HG03280 (cell line): ENCODE measurements around the gene MTURN.

Source experiments
- ATAC-seq: cut with Tn5 transposase; IDR thresholded peaks from one replicate; pipeline ENCODE4 v1.9.1; 2021; ENCODE audit warnings: mild to moderate bottlenecking, moderate library complexity; ENCODE audit not compliant: unreplicated experiment

MTURN gene

DNA sequence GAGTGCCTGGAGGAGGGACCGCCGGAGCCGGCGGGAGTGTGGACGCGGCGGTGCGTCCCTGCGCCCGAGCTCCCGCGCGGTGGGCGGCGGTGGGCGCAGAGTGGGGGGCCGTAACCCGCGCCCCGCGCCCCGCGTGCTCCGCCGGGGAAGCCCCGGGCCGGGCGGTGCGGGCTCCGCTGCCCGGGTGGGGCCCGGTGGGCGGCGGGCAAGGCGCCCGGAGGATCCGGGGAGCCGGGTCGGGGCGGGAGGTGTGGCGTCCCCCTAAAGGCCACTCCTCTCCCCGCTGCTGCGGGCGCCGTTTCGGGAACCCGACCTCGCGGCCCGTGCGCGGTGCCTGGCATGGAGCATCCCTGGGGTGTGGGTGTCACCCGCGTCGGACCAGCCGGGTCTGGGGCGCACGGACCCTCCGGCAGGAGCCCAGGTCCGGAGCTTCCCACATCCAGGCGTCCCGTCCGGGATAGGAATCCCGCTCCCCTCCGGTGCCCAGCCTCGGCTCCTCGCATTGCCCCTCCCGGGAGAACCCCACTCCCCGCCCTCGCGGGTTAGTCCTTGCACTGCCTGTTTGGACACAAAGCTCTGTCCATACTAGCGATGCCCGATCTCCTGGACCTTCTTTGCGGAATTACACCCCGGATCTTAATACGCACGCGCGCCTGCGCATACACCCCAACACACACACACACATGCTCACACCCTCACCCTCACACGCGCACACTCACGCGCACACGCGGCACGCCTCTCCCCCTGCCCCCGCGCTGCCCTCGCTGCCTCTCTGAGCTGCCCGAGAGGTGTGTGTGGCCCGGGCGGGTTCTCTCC is 723 bp downstream of the MTURN start:
- peak; percentile 19 for ATAC-seq

DNA sequence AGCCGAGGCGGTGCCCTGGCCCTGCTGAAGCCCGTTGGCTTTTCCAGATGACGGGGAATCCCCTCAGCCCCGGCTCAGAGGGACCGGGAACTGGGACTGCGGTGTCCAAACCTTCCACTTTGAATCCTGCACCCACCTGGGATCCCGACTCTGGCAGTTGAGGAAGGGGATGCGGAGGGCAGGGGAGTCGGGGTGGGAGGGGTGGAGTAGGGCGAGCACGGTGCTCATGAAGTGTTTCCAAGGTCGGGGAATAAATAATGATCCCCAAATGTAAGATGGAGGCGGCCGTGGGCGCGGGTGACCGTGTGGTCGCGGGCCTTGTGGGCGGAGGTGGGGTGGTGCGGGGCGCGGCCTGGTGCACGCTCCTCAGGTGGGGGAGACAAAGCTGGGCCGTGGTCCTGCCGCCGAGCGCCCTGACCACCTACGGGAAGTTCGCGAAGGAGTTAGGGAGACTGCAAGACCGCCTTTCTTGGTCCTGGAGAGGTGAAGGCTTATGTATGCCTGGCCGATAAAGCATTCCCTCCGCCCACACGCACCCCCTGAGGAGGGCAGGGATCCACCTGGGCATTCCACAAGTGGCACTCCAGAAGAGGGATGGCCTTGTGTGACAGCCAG is 1.4 kb downstream of the MTURN start:
- ATAC-seq, result no peak

DNA sequence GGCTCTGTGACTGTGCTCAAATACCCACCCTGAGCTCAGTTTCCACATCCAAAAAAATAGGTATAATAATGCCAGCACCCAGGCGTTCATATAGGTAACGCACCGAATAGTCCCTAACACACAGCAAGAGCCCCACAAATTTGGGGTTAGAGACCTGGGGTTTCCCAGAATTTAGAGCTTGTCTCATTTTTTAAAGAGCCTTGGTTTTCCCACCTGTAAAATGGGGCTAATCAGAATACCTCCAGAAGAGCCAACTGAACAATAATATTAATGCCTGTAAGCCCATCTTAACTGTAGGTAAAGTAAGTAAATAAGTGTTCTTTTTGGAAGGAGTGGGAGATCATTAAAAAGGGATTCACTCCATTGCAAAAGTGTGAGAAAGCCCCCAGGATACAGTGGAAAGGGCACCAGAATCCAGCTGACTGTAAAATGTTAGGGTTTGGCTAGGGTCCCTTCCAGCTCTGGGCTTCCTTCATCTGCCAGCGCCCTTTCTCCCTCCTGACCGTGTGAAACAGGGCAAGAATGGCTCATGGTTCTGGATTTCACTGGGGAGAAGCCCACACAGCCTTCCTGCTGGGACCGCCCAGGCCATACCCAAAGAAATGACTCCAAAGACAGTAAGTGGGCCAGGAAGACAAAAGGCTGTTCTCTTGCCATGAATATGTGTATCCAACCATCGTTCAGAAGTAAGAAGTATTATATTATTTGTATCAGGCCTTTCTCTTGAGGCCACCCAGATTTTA is 2.1 kb downstream of the MTURN start:
- no peak for ATAC-seq

DNA sequence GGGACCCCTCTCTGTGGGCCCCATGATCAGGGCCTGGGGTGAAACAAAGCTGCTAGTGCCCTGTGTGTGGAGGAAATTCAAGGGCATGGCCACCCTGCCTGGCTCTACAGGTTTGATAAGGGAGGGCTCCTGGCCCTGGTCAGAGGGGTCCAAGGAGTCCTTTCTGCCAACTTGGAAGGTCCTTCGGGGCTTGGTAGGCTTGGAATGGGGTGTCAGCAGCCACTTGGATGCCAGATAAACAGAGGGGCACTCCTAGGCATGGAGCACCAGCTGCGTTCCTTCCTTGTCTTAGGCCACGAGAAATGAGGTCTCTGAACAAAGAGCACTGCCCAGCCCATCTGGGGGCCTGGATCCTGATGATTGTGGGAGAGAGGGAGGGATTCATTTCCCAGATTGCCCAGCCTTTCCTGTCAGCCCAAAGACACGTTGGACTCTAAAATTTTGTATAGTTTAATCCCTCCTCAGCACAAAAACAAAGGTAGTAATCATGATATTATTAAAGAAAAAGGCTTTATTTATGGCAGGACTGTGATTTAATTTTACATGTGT is 5.1 kb downstream of the MTURN start:
- no peak for ATAC-seq

DNA sequence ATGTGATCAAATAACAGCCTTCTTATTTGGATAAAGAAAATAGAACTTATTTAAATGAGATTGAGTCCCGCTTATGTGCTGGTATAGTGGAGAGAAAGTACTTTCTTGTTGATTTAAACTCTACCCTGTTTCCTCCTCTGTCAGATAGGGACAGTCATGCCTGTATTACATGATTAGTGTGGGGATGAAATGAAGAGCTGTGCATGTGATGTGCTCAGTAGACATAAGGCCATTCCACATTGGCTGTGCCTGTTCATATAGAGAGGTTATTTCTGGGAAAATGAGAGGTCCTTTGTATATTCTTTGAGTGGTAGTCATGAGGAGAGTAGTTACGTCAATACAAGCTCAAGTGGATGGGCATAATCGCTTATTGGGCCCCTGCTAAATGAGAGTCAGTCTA is 5.7 kb downstream of the MTURN start:
- ATAC-seq, result no peak

DNA sequence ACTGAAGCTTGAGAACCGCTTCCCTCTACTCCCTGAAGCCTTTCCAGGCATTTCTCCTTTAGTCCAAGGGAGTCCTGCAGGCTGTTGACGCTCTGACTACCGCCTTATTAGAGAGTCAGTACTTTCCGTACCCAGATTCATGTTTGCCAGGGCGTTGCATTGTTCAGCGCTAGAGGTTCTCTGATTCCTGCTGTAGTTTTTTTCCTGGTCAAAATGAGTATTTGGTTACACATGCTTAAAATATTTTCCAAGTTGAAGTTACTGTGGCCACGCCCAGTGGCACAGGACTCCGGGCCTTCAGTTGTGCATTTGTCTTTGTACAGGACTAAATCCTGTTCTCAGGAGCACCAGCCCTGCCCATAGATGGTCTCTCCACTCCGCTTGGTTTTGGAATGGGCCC is 7.9 kb downstream of the MTURN start:
- no peak for ATAC-seq

DNA sequence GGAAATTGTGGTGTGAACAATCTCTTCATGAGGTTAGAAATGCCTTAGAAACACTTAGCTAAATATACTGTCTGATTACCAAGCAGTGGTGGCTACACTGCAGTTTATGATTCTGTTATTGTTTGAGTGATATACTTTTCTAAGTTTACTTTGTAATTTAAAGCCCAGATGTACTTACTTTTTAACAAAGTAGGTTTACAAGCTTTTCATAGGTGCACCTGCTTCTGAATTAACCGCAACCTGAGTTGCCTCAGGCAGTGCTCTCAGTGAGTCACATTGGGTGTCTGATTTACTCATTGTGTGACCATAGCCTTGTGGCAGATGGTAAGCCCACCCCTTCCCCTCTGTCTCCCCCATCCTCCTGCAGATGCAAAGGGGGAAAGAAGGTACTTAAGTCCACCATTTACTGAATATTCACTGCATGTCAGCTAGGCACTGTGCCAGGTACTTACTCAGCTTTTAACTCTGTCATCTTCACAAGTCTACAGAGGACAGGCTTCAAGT is 9.0 kb downstream of the MTURN start:
- ATAC-seq, result no peak

DNA sequence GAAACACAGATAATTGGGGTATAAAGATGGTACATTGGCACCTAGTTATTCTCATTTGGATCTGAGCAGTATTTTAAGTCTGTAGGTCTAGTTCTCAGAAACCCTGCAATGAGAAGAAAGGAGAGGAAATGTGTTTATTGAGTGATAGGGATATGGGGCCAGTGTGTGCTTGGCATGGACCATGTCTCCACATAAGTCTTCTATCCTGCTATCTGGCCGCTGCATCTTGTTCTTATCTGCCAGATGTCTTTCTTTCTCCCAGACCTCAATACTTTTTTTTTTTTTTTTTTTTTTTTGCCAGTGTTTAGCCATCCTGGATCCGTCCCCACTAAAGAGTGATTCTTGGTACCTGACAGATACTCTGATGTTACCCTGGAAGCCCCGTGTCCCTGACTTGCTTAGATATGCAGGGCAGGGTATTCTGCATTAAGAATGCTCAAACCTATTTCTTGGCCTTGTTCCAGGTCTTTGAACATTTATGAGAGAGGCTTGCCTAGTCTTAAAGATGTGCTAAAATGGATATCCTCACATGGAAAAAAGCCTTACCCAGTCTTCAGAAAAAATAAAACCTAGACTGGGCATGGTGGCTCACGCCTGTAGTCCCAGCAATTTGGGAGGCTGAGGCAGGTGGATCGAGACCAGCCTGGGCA is 10.0 kb downstream of the MTURN start:
- ATAC-seq, result no peak

DNA sequence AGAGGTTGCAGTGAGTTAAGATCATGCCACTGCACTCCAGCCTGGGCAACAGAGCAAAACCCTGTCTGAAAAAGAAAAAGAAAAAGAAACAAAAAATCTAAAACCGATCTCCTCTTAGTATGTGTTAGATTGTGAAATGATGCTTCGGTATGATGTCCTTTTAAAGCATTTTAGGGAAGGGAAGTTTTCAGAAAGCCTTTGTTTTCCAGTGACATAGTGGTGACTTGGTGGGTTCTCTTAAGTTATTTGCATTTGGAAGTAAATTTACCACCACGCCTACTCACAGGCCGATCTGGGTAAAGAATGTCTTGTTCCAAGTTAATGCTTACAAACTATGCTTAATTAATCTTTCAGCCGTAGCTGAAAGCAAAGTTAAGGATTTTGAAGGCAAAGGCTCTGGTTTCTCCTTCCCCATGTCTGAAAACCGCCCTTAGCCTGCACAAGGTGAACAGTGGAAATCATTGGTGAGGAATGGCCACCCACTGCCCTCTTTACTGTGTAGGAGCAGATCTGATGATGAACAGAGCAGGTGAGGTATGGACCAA is 10.7 kb downstream of the MTURN start:
- ATAC-seq, result no peak

DNA sequence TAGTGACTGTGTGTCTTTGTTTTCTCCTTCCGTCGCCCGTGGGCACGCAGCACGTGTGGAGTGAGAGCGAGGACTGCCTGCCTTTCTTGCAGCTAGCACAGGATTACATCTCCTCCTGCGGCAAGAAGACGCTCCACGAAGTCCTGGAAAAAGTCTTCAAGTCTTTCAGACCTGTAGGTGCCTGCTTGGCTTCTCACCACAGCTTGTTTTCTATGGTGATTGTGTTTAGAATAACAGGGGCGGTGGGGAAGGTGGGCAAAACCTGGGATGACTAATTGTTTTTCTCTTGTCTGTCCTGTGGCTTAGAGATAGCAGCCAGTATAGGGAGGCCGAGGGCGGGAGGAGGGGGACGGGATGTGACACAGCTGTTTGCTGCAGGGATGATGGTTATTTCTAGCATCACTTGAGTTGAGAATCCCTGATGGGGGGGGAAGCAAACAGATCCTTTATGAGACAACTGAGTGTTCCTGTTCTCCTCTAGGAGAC is 11.4 kb downstream of the MTURN start:
- no peak for ATAC-seq

DNA sequence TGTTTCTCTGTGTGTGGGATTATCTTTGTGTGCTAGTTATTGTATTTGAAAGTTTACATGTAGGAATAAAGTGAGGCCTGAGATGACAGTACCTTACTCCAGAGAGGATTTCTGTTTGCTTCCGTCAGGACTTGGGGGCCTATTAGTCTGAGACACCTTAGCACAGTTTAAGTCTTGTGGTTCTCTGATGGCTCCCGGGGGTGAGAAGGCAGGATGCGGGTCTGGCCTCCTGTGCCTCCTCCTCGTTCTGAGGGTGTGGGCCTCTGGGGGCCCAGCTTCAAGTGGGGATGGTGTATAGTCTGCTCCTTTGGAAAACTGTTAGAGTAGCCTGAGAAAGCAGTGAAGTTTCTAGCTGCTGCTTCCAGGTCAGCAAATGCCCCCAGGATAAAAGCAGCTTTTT is 12.4 kb downstream of the MTURN start:
- ATAC-seq, result no peak

DNA sequence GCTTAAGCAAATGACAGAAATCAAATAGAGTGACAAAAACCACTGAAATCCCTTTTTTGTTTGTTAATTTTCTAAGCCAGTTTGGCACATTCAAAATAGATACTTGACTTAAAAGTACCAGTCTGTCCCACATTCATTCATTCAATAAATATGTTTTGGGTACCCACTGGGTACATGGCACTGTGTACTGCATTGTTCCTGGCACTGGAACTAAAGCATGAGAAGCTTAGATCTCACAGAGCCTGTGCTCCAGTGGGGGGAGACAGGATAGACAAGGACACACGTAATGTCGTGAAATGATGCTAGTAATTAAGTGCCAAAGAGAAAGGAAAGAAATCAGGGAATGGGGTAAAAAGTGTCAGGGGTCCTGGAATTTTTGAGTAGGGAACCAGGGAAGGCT is 13.0 kb downstream of the MTURN start:
- ATAC-seq, result no peak

DNA sequence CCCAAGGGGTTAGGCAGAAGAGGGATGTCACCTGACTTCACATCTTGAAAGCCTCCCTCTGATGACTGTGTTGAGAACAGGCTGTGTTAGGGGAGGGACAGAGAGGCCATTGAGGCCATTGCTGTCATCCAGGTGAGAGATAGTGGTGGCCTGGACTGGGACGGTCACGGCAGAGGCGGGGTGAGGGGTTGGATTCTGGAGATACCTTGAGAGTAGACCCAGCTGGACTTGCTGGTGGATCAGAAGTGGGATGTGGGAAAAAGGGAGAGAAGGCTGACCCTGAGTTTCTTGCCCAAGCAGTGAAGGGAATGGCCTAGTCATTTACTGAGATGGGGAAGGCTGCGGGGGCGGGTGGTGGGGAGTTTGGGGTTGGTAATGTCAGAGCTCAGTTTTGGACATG is 13.6 kb downstream of the MTURN start:
- ATAC-seq, result no peak

DNA sequence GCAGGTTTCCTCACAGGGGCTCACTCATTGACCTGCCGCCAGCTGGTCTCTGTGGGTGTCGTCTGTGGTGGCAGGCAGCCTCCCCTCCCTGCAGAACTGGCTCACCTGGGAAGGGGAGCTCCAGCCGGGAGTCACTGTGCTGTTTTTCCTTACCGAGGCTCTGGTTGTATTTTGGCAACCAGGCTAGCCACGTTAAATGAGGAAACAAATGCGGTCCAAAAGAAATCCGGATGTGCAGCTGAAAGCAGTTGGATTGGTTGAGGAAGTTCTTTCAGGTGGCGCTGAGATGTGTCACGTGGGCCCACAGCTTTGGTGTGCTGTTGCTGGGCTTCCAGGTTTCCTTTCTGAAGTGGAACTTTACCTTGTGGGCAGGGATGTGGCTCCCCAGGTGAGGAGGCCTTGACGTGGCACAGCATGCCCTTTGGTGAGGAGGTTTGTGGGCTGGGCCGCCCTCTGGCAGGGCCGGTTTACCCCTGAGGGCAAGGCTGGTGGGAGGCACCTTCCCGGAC is 14.2 kb downstream of the MTURN start:
- ATAC-seq, result no peak

DNA sequence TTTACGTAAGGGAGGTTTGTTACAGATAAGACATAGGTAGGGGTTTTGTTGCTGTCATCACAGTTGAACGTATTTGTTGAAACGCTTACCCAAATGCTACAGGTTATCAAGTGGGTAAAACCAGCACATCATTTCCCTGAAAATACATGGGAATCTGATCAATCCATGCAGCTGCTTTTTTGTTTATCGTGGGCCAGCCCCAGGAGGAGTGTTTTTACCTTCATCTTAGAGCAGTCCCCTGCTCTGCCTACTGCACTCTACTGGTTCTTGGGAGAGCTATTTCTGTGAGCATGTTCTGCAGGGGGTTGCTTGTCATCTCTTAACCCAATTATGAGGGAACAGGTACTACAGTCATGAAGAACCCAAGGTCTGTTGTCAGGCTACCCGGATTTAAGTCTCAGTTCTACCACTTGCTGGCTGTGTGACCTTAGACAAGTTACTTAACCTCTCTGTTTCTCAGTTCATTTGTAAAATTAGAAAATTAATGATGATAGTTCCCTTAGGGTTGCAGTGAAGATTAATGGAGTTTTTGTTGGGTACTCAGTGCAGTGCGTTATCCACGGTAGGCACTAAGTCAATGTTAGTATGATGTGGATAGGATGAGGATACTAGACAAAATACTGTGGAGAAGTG is 15.0 kb downstream of the MTURN start:
- no peak for ATAC-seq

DNA sequence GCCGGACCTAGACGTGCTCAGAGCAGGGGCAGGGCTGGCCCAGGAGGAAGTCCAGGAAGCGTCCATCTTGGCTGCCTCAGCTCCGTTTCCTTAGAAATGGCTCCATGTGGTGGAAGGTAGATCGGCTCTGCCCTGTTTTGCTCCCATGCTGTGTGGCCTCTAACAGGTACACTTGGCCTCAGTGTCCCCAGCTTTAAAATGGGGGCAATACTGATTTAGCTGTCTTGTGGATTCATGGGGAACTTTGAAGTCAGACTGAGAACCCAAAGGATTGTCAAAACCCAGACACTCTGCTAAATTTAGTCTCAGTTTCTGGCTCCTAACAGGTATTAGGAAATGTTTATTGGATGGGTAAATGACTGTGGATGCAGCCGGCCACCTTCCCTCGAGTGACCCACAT is 15.9 kb downstream of the MTURN start:
- ATAC-seq, result no peak

DNA sequence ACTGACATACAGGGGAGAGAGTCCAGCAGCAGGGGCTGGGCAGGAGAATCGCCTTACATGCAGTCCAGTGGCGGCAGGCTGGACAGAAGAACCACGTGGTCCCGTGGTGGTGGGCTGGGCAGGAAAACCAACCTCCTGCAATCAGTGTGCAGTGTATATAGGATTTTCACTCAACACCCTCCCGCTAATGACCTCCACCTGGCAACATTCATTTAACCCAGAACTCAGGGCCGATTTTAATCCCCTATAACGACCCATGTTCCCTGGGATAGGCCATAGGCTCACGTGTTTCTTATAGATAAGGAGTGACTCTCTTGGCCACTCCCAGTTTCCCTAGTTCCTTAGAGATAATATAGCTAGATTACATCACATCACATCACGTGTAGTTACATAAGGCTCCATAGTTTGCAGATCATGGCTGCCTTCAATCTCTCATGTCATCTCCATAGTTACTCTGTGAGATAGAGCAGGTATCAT is 19.4 kb downstream of the MTURN start:
- no peak for ATAC-seq

DNA sequence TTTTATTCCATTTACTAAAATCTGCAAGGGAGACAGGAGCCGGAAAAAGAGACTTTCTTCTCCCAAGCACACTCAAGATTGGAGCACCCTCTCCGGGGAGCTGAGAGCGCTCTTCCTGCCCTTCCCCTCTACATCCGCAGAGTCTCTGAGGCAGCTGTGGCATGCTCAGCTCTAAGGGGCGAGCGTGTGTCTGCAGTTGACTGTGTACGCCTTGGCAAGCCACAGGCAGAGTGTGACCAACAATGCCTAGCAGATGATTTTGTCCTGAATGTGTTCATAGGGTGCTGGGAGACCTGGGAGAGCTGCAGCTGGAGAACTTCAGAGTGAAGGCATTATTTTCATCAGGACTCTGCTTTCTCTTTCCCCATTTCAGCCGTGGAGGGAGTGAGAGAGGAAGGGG is 20.7 kb downstream of the MTURN start:
- no peak for ATAC-seq

DNA sequence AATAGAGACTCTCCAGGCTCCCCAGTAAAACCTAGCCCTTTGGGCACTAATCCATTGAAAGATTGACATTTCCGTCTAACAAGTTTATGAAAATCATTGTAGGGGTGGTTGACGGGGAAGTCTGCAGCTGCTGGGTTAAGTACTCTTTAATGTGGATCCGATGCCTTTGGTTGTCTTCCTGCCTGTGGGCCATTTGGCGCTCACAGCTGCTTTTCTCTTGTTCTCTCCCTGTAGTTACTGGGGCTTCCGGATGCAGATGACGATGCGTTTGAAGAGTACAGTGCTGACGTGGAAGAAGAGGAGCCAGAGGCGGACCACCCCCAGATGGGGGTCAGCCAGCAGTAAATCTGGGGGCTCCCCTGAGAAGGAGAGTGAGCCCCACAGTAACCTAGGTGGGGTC is 22.4 kb downstream of the MTURN start:
- ATAC-seq, result no peak

DNA sequence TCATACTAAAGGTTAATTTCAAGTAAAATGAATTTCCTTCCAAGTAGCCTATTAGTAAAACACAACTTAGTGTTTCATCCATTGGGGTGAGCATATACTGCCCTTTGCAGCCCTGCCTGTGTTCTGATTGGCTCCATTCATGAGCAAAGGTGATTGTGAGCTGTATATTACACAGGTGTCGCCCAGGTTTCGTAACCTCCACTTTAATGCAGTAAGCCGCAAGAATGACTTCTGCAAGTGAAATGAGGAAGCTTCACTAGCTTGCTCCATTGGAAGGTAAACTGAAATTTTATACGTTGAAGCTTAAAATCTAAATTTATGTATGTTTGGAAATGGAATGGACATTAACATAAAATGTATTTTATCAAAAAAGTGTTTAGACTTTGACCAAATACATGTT is 24.4 kb downstream of the MTURN start:
- ATAC-seq, result no peak
